Effector memory CD8-positive, alpha-beta T cell (primary cell): ENCODE data around the gene CDS2.
"Not testable (repeated sequence)": the region's sequence is repeated elsewhere in the genome, so short reads cannot be mapped to it uniquely, and the experiment has no call there.

Source experiments
- ATAC-seq: fragments of 150-1000 bp; cut with Tn5 transposase; replicated peaks from 2 replicates; pipeline ENCODE4 v1.10.0; 2021; ENCODE audit warnings: mild to moderate bottlenecking, moderate library complexity
- DNase-seq, 3 experiments: peaks; one replicate each; pipeline ENCODE4 v3.0.0; 2021
- H3K27ac Mint-ChIP-seq, 2 donors: one replicate each; pipeline ENCODE4 v1.8.0; 2022; ENCODE audit warnings: mild to moderate bottlenecking in 2 of 2, mixed read lengths in 2 of 2, moderate library complexity in 2 of 2
- H3K27me3 Mint-ChIP-seq, 2 donors: one replicate each; pipeline ENCODE4 v1.8.0; 2022; ENCODE audit warnings: mixed read lengths in 2 of 2
- H3K36me3 Mint-ChIP-seq: one replicate; pipeline ENCODE4 v1.8.0; 2022; ENCODE audit warnings: mild to moderate bottlenecking, moderate library complexity, mixed read lengths; ENCODE audit not compliant: insufficient read depth
- H3K4me1 Mint-ChIP-seq, 2 donors: one replicate each; pipeline ENCODE4 v1.8.0; 2022; ENCODE audit warnings: low read depth in 2 of 2, mixed read lengths in 2 of 2
- H3K4me3 Mint-ChIP-seq, 2 donors: one replicate each; pipeline ENCODE4 v1.8.0; 2022; ENCODE audit warnings: mild to moderate bottlenecking in 2 of 2, mixed read lengths in 2 of 2, moderate library complexity in 2 of 2
- H3K9me3 Mint-ChIP-seq, 2 donors: one replicate each; pipeline ENCODE4 v1.8.0; 2022; ENCODE audit warnings: mixed read lengths in 2 of 2

Gene CDS2

GRCh38 chr20:5099909-5100308 is 26.9 kb upstream of the CDS2 start:
- not testable (repeated sequence) for H3K4me3 Mint-ChIP-seq, ATAC-seq, H3K27ac Mint-ChIP-seq, H3K9me3 Mint-ChIP-seq, DNase-seq, H3K27me3 Mint-ChIP-seq
- H3K36me3 Mint-ChIP-seq = peaks cover 57% of the 10 kb centered on the region
- peaks cover 8 to 11% of the 10 kb centered on the region in 2 donors for H3K4me1 Mint-ChIP-seq

DNA sequence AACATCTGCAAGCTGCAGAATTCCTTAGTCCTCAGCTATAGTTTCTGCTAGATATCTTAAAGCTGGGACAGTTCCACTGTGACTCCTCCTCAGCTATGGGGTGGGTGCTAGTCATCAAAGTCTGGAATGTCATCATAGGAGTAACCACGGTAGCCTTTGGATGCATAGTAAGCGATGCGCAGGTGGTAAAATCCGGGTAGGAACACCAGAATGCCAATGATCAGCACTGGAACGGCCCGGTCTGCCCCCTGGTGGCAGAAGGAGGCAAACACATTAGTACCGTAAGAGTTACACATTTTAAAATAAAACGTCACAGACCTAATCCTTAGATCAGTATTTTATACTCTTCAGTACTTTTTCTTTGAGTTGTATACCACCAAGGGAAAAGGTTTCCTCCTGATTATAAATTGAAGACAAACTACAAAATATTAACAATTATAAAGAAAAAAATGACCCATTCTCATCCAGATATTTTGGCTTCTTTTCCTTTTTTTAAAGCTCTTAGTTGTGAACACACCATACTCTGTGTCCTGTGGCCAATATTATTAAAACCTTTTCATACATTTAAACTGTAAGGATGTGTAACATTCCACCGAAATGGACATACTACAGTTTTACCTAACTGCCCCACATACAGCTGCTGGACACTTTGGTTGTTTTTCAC is 26.0 kb upstream of the CDS2 start:
- Mint-ChIP-seq H3K36me3 (peaks cover 65% of the 10 kb centered on the region), H3K4me3 (no peak overlapping the region), H3K27ac (peak overlapping the region; percentile 48 to 74), H3K4me1 (peaks cover 8 to 10% of the 10 kb centered on the region in 2 donors), H3K9me3 (no peaks in the 10 kb centered on the region), H3K27me3 (no peaks in the 10 kb centered on the region)
- DNase-seq = peak; percentile 73
- peak; percentile 85 for ATAC-seq

DNA sequence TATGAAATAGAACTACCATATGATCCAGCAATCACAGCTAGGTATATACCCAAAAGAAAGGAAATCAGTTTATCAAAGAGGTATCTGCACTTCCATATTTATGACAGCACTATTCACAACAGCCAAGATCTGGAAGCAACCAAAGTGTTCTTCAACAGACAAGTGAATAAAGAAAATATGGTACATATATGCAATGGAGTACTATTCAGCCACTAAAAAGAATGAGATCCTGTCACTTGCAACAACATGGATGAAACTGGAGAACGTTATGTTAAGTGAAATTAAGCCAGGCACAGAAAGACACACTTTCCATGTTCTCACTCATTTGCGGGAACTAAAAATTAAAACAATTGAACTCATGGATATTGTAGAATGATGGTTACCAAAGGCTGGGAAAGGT is 22.3 kb upstream of the CDS2 start:
- H3K27ac Mint-ChIP-seq = no peak overlapping the region
- H3K36me3 Mint-ChIP-seq = peaks cover 81% of the 10 kb centered on the region
- DNase-seq = no peak
- ATAC-seq = no peak
- H3K27me3 Mint-ChIP-seq = no peaks in the 10 kb centered on the region
- H3K4me3 Mint-ChIP-seq = no peak overlapping the region
- H3K9me3 Mint-ChIP-seq = no peaks in the 10 kb centered on the region
- peaks cover 8 to 10% of the 10 kb centered on the region in 2 donors for H3K4me1 Mint-ChIP-seq

DNA sequence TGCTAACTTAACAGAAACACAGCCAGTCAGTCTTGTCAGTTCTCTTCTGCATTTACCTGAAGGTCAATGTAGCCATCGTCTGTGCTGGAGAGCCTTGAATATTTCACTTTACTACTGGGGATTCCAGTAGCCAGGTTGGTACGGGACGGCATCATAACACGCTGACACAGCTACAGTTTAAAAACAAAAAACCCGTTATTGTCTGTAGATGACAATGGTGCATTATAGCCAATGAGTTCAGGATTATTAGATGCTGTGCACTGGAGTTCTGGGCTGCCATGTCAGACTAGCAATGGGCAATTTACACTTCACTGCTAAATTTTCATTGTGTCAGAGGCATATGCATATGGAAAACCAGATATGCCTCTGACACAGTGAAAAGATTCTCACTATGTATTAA is 17.5 kb upstream of the CDS2 start:
- H3K36me3 Mint-ChIP-seq = peaks cover 69% of the 10 kb centered on the region

DNA sequence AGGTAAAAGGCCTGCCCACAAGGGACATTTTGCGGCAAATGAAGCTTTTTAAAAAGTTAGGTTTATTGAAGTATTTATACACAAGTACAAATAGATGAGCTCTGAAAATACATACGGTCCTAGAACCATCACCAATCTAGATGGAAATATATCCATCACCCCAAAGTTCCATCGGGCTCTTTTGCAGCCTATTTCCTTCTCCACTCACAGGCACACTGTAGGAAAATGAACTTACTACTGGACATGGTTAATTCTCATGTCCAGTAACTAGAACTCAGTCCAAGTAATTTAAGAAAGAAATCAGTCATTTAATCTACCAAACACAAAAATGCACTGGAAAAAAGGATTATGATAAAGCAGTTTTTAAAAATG is 13.2 kb upstream of the CDS2 start:
- Mint-ChIP-seq H3K4me3 (peak overlapping the region; percentile 88 to 95), H3K4me1 (peaks cover 12 to 18% of the 10 kb centered on the region in 2 donors), H3K27me3 (no peaks in the 10 kb centered on the region), H3K9me3 (no peaks in the 10 kb centered on the region), H3K27ac (peak overlapping the region; percentile 95 to 98), H3K36me3 (peaks cover 77% of the 10 kb centered on the region)
- DNase-seq (no peak), ATAC-seq (no peak)

More for the DNA sequence above, 17.5 kb upstream of the CDS2 start:
- ATAC-seq (no peak), DNase-seq (no peak)
- Mint-ChIP-seq H3K27ac (no peak overlapping the region), H3K27me3 (no peaks in the 10 kb centered on the region), H3K4me1 (peaks cover 13 to 14% of the 10 kb centered on the region in 2 donors), H3K4me3 (no peak overlapping the region), H3K9me3 (no peaks in the 10 kb centered on the region)

DNA sequence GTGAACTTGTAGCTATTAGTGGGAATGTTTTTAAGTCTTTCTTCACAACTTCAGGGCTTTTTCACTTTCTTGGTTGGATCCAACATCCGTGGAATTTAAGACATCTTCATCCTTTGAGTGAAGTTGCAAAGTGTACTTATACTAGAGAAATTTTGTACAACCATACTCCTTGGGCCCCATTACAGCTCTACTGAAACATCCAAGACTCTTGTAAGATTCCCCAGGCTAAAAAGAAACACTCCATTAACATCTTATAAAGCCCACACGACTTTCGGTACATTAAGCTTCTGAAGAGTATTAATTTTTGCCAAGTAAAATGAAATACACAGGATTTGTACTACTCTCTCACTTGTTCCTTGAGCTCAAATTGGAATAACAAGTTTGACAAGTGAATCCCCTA is 12.4 kb upstream of the CDS2 start:
- ATAC-seq (no peak), DNase-seq (no peak)
- Mint-ChIP-seq H3K27me3 (no peaks in the 10 kb centered on the region), H3K4me1 (peaks cover 12 to 18% of the 10 kb centered on the region in 2 donors), H3K9me3 (no peaks in the 10 kb centered on the region), H3K27ac (peak overlapping the region in 1 of 2 donors; percentile 98), H3K36me3 (peaks cover 77% of the 10 kb centered on the region), H3K4me3 (no peak overlapping the region)

GRCh38 chr20:5116875-5117274 is 9.9 kb upstream of the CDS2 start:
- peaks cover 64% of the 10 kb centered on the region for H3K36me3 Mint-ChIP-seq
- ATAC-seq = no peak
- H3K4me1 Mint-ChIP-seq = peaks cover 18 to 26% of the 10 kb centered on the region in 2 donors
- no peak overlapping the region for H3K4me3 Mint-ChIP-seq
- H3K9me3 Mint-ChIP-seq = no peaks in the 10 kb centered on the region
- no peaks in the 10 kb centered on the region for H3K27me3 Mint-ChIP-seq
- no peak overlapping the region for H3K27ac Mint-ChIP-seq
- no peak for DNase-seq

DNA sequence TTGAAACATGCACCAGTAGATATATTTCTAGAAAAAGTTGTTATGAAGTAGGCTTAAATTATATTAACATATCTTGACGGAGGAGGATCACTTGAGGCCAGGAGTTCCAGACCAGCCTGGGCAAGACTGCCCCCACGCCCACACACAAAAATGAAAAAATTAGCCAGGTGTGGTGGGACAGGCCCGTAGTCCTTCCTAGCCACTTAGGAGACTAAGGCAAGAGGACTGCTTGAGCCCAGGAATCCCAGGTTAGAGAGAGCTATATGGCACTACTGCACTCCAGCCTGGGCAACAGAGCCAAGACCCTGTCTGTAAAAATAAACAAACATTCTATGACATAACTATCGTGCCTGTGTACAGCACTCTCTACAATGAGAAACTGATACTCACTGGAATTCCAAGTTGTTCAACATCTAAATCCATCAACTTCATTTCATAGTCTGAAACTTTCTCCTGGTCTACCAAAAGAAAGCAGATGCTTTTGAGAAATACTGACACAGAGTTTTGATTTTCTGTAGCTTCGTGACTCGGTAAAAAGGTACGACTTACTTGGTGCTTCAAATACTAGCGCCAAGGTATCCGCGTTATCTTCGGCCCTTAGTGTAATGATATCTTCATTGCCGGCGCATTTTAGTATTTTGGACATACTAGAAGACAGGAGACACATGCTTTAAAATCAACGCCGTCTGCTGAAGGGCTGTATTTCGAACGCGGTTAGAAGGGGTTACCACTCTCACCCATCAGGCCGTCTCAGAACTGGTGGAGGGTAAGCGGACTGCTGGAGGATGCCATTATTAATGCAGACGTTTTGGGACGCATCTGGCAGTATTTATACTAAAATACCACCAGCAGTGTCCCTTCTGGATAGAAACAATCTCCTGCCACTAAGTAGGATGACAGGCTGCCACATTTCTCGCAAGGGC is 8.3 kb upstream of the CDS2 start:
- DNase-seq = no peak
- H3K9me3 Mint-ChIP-seq = no peaks in the 10 kb centered on the region
- peak overlapping the region; percentile 85 to 90 for H3K4me3 Mint-ChIP-seq
- no peaks in the 10 kb centered on the region for H3K27me3 Mint-ChIP-seq
- peaks cover 11 to 17% of the 10 kb centered on the region in 2 donors for H3K4me1 Mint-ChIP-seq
- H3K36me3 Mint-ChIP-seq = peaks cover 54% of the 10 kb centered on the region
- no peak for ATAC-seq
- H3K27ac Mint-ChIP-seq = peak overlapping the region; percentile 92

DNA sequence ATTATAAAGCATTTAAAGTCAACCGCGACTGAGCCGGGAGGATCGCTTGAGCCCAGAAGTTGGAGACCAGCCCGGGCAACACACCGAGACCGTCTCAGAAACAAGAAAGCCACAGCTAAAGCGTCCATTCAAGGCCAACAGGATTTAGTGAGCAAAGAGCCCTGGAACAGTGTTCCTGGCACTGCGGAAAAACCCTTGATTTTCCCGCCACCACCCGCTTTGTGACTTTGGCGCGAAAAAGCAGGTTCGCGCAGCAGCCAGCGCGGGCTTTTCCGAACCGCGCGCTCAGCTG is 7.7 kb upstream of the CDS2 start:
- ATAC-seq (no peak), DNase-seq (no peak)
- Mint-ChIP-seq H3K9me3 (no peaks in the 10 kb centered on the region), H3K36me3 (peaks cover 54% of the 10 kb centered on the region), H3K27ac (peak overlapping the region; percentile 92), H3K4me3 (peak overlapping the region; percentile 85 to 90), H3K27me3 (no peaks in the 10 kb centered on the region), H3K4me1 (peaks cover 8 to 14% of the 10 kb centered on the region in 2 donors)

DNA sequence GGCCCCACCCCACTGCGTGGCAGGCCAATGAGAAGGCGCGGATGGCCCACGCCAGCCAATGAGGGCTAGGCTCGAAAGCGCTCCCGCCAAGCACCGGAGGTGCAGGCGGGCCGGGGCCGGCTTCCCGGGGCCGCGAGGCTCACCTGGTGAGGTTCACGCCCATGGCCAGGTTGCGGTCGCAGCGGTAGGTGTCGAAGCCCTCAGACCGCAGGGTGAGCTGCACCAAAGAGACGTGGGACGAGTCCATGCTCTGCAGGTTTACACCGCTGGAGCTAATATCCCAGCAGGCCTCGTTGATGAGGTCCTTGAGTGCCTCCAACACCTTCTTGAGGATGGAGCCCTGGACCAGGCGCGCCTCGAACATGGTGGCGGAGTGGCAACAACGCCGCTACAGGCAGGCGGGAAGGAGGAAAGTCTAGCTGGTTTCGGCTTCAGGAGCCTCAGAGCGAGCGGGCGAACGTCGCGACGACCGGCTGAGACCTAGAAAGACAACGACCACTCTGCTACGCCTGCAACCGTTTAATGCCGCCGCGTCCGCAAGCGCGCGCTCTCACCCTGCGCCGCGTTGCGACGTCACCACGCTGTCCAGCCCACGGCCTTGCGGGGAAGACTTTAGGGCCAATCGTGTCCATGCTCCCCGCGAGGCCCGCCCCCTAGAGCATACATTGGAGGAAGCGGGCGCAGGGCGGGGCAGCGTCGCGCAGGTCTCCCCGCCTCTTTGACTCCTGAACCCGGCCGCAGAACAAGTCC is 7.2 kb upstream of the CDS2 start, which contains the start of gene PCNA:
TSS of gene PCNA (minus strand) at position 524 of the 750 bp plus-strand sequence. CDS start at position 364, 160 bp downstream.
- H3K9me3 Mint-ChIP-seq = no peaks in the 10 kb centered on the region
- ATAC-seq (peak; percentile 89), DNase-seq (peak; percentile 91 to 93 (median 92))
- peaks cover 8 to 14% of the 10 kb centered on the region in 2 donors for H3K4me1 Mint-ChIP-seq
- peak within 1 kb of the TSS; percentile 85 to 90 for H3K4me3 Mint-ChIP-seq
- peak within 1 kb of the TSS; percentile 92 for H3K27ac Mint-ChIP-seq
- H3K27me3 Mint-ChIP-seq = no peaks in the 10 kb centered on the region
- H3K36me3 Mint-ChIP-seq = peaks cover 54% of the 10 kb centered on the region

GRCh38 chr20:5120185-5120476 is 6.7 kb upstream of the CDS2 start:
- Mint-ChIP-seq H3K27me3 (no peaks in the 10 kb centered on the region), H3K9me3 (no peaks in the 10 kb centered on the region), H3K27ac (peak overlapping the region; percentile 92), H3K4me1 (peaks cover 8 to 14% of the 10 kb centered on the region in 2 donors), H3K4me3 (peak overlapping the region; percentile 85 to 90), H3K36me3 (peaks cover 48% of the 10 kb centered on the region)
- ATAC-seq = no peak
- no peak for DNase-seq

GRCh38 chr20:5122873-5123260 is 3.9 kb upstream of the CDS2 start:
- Mint-ChIP-seq H3K9me3 (no peaks in the 10 kb centered on the region), H3K4me1 (peaks cover 21 to 24% of the 10 kb centered on the region in 2 donors), H3K27ac (no peak overlapping the region), H3K4me3 (no peak overlapping the region), H3K36me3 (peaks cover 35% of the 10 kb centered on the region), H3K27me3 (no peaks in the 10 kb centered on the region)
- no peak for DNase-seq
- ATAC-seq = no peak

DNA sequence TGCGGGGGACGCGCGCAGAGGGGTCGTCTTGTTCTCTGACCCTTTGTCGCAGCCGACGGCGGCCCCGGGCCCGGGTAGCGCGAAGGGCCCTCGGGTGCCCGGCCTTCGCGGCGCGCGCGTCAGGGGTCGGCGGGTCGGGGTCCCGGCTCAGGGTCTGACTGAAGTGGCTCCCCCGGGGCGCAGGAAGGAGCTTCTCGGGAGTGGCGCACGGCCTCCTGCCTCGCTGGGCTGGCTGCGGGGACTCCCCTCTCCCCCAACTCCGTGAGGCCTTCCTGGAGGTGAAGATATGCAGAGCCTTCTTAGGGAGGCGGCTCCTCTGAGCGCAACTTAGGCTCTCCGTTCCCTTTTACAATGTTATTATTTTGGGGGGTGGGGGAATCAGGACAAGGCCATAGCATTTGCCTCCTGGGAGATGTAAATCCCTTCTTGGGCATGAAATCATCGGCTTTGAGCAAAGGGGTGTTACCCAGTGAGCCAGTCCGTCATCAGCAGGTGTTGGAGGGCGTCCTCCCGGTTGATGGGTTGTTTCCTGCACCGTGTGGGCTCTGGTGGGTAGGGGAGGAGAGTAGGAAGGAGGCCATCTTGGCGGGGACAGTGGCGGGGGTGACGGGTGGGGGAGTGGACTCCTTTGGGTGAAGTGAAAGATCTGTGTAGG is 523 bp downstream of the CDS2 start:
- Mint-ChIP-seq H3K9me3 (no peaks in the 10 kb centered on the region), H3K4me3 (peak overlapping the region; percentile 88 to 93), H3K27ac (peak overlapping the region; percentile 88 to 94), H3K27me3 (no peaks in the 10 kb centered on the region), H3K4me1 (peaks cover 27 to 30% of the 10 kb centered on the region in 2 donors), H3K36me3 (peaks cover 30% of the 10 kb centered on the region)
- ATAC-seq = peak; percentile 52
- peak; percentile 60 to 65 (median 65) for DNase-seq
